Measurements from ENCODE around the gene PCNX3.
A peak's percentile ranks its signal among the peaks of the same experiment; 100 is the strongest.

PCNX3 gene

GRCh38 chr11:65576232-65576866, 39.2 kb upstream of the PCNX3 start:
- H4K8ac ChIP-seq (ENCODE audit: low read depth, low read length): no peak overlapping the region
- H2BK15ac ChIP-seq (replicated peaks; ENCODE audit: low read depth): no peak overlapping the region
- H3K4ac ChIP-seq (ENCODE audit: low read depth, low read length): no peak overlapping the region
- no peak overlapping the region for H3K4me3 ChIP-seq (ENCODE audit: low read length)
- no peak overlapping the region for H2BK120ac ChIP-seq (ENCODE audit: low read depth, low read length)
- H3K18ac ChIP-seq (ENCODE audit: low read length): peak overlapping the region; percentile 35
- no peak for DNase-seq
- peaks cover 5% of the 10 kb centered on the region for H3K4me1 ChIP-seq (ENCODE audit: control insufficient read depth, low read depth, low read length)
- H3K79me1 ChIP-seq (ENCODE audit: low read length): peaks cover under 1% of the 10 kb centered on the region
- H3K27me3 ChIP-seq (ENCODE audit: insufficient read depth, low read length, poor library complexity): no peaks in the 10 kb centered on the region
- WGBS (ENCODE audit: extremely low coverage, insufficient coverage, low lambda C conversion rate): no CpG with 5 or more reads among the region's 26 CpGs
- H3K4me2 ChIP-seq (ENCODE audit: low read length): no peak overlapping the region
- H3K9ac ChIP-seq (ENCODE audit: low read length): peak overlapping the region; percentile 72
- no peak overlapping the region for H2BK5ac ChIP-seq (ENCODE audit: low read length)
- H3K36me3 ChIP-seq (ENCODE audit: control insufficient read depth, insufficient read depth, low read length): no peaks in the 10 kb centered on the region
- H2AK5ac ChIP-seq (ENCODE audit: low read length): no peak overlapping the region
- peak overlapping the region; percentile 79 for H3K56ac ChIP-seq (ENCODE audit: low read length)
- H3K23ac ChIP-seq (ENCODE audit: low read length): no peak overlapping the region
- H3K27ac ChIP-seq (ENCODE audit: low read depth, low read length): no peak overlapping the region
- H3K79me2 ChIP-seq (ENCODE audit: control insufficient read depth, insufficient read depth, low read length): peaks cover under 1% of the 10 kb centered on the region
- H4K5ac ChIP-seq (ENCODE audit: low read length): no peak overlapping the region

- Histone ChIP-seq H2BK120ac (ENCODE audit: low read depth, low read length) (no peak overlapping the region), H4K8ac (ENCODE audit: low read depth, low read length) (no peak overlapping the region), H3K9ac (ENCODE audit: low read length) (no peak overlapping the region), H3K36me3 (ENCODE audit: control insufficient read depth, insufficient read depth, low read length) (no peaks in the 10 kb centered on the region), H3K79me1 (ENCODE audit: low read length) (no peaks in the 10 kb centered on the region), H3K27me3 (ENCODE audit: insufficient read depth, low read length, poor library complexity) (no peaks in the 10 kb centered on the region), H2BK5ac (ENCODE audit: low read length) (no peak overlapping the region), H3K18ac (ENCODE audit: low read length) (no peak overlapping the region), H3K79me2 (ENCODE audit: control insufficient read depth, insufficient read depth, low read length) (no peaks in the 10 kb centered on the region), H2AK5ac (ENCODE audit: low read length) (no peak overlapping the region), H3K4me1 (ENCODE audit: control insufficient read depth, low read depth, low read length) (peaks cover 2% of the 10 kb centered on the region), H4K5ac (ENCODE audit: low read length) (no peak overlapping the region), H3K23ac (ENCODE audit: low read length) (no peak overlapping the region), H3K4me2 (ENCODE audit: low read length) (no peak overlapping the region), H3K56ac (ENCODE audit: low read length) (no peak overlapping the region), H3K4me3 (ENCODE audit: low read length) (no peak overlapping the region), H2BK15ac (replicated peaks; ENCODE audit: low read depth) (no peak overlapping the region), H3K27ac (ENCODE audit: low read depth, low read length) (no peak overlapping the region), H3K4ac (ENCODE audit: low read depth, low read length) (no peak overlapping the region)
- WGBS (ENCODE audit: extremely low coverage, insufficient coverage, low lambda C conversion rate): no CpG with 5 or more reads among the region's 18 CpGs
- DNase-seq: no peak
Observed at GRCh38 chr11:65576867-65577755, 38.5 kb upstream of the PCNX3 start.

- Histone ChIP-seq H3K27ac (ENCODE audit: low read depth, low read length) (no peak overlapping the region), H3K79me2 (ENCODE audit: control insufficient read depth, insufficient read depth, low read length) (no peaks in the 10 kb centered on the region), H3K56ac (ENCODE audit: low read length) (no peak overlapping the region), H3K23ac (ENCODE audit: low read length) (no peak overlapping the region), H3K4me1 (ENCODE audit: control insufficient read depth, low read depth, low read length) (peaks cover 2% of the 10 kb centered on the region), H2BK5ac (ENCODE audit: low read length) (no peak overlapping the region), H3K4ac (ENCODE audit: low read depth, low read length) (no peak overlapping the region), H3K36me3 (ENCODE audit: control insufficient read depth, insufficient read depth, low read length) (no peaks in the 10 kb centered on the region), H3K79me1 (ENCODE audit: low read length) (no peaks in the 10 kb centered on the region), H3K9ac (ENCODE audit: low read length) (no peak overlapping the region), H4K5ac (ENCODE audit: low read length) (no peak overlapping the region), H2BK15ac (replicated peaks; ENCODE audit: low read depth) (no peak overlapping the region), H4K8ac (ENCODE audit: low read depth, low read length) (no peak overlapping the region), H3K27me3 (ENCODE audit: insufficient read depth, low read length, poor library complexity) (no peaks in the 10 kb centered on the region), H2BK120ac (ENCODE audit: low read depth, low read length) (no peak overlapping the region), H3K4me2 (ENCODE audit: low read length) (no peak overlapping the region), H3K4me3 (ENCODE audit: low read length) (no peak overlapping the region), H2AK5ac (ENCODE audit: low read length) (no peak overlapping the region), H3K18ac (ENCODE audit: low read length) (no peak overlapping the region)
- no peak for DNase-seq
- WGBS (ENCODE audit: extremely low coverage, insufficient coverage, low lambda C conversion rate): no CpG with 5 or more reads among the region's 8 CpGs
Observed at GRCh38 chr11:65577756-65578109, 37.8 kb upstream of the PCNX3 start.

- Histone ChIP-seq H2BK5ac (ENCODE audit: low read length) (no peak overlapping the region), H3K79me1 (ENCODE audit: low read length) (no peaks in the 10 kb centered on the region)
Observed at GRCh38 chr11:65578134-65578533, 37.4 kb upstream of the PCNX3 start.

GRCh38 chr11:65578667-65579066, 36.9 kb upstream of the PCNX3 start:
- no peak for DNase-seq
- H3K23ac ChIP-seq (ENCODE audit: low read length): no peak overlapping the region
- H3K4me2 ChIP-seq (ENCODE audit: low read length): no peak overlapping the region
- H3K4me1 ChIP-seq (ENCODE audit: control insufficient read depth, low read depth, low read length): peaks cover 2% of the 10 kb centered on the region
- H2BK120ac ChIP-seq (ENCODE audit: low read depth, low read length): no peak overlapping the region
- no peak overlapping the region for H3K56ac ChIP-seq (ENCODE audit: low read length)
- H3K27me3 ChIP-seq (ENCODE audit: insufficient read depth, low read length, poor library complexity): no peaks in the 10 kb centered on the region
- no peak overlapping the region for H3K9ac ChIP-seq (ENCODE audit: low read length)
- H2BK5ac ChIP-seq (ENCODE audit: low read length): no peak overlapping the region
- H3K27ac ChIP-seq (ENCODE audit: low read depth, low read length): no peak overlapping the region
- H4K5ac ChIP-seq (ENCODE audit: low read length): no peak overlapping the region
- no peak overlapping the region for H2BK15ac ChIP-seq (replicated peaks; ENCODE audit: low read depth)
- WGBS (ENCODE audit: extremely low coverage, insufficient coverage, low lambda C conversion rate): no CpG with 5 or more reads among the region's 3 CpGs
- H3K4me3 ChIP-seq (ENCODE audit: low read length): no peak overlapping the region
- H3K36me3 ChIP-seq (ENCODE audit: control insufficient read depth, insufficient read depth, low read length): no peaks in the 10 kb centered on the region
- no peak overlapping the region for H2AK5ac ChIP-seq (ENCODE audit: low read length)
- no peak overlapping the region for H3K4ac ChIP-seq (ENCODE audit: low read depth, low read length)
- H3K79me1 ChIP-seq (ENCODE audit: low read length): no peaks in the 10 kb centered on the region
- no peaks in the 10 kb centered on the region for H3K79me2 ChIP-seq (ENCODE audit: control insufficient read depth, insufficient read depth, low read length)
- no peak overlapping the region for H4K8ac ChIP-seq (ENCODE audit: low read depth, low read length)
- no peak overlapping the region for H3K18ac ChIP-seq (ENCODE audit: low read length)

More at GRCh38 chr11:65578134-65578533, 37.4 kb upstream of the PCNX3 start:
- Histone ChIP-seq H2BK120ac (ENCODE audit: low read depth, low read length) (no peak overlapping the region), H3K4me1 (ENCODE audit: control insufficient read depth, low read depth, low read length) (peaks cover 2% of the 10 kb centered on the region), H3K4ac (ENCODE audit: low read depth, low read length) (no peak overlapping the region), H3K27me3 (ENCODE audit: insufficient read depth, low read length, poor library complexity) (no peaks in the 10 kb centered on the region), H3K9ac (ENCODE audit: low read length) (no peak overlapping the region), H2AK5ac (ENCODE audit: low read length) (no peak overlapping the region), H3K4me3 (ENCODE audit: low read length) (no peak overlapping the region), H3K79me2 (ENCODE audit: control insufficient read depth, insufficient read depth, low read length) (no peaks in the 10 kb centered on the region), H3K4me2 (ENCODE audit: low read length) (no peak overlapping the region), H3K18ac (ENCODE audit: low read length) (no peak overlapping the region), H3K56ac (ENCODE audit: low read length) (no peak overlapping the region), H3K23ac (ENCODE audit: low read length) (no peak overlapping the region), H2BK15ac (replicated peaks; ENCODE audit: low read depth) (no peak overlapping the region), H4K5ac (ENCODE audit: low read length) (no peak overlapping the region), H3K27ac (ENCODE audit: low read depth, low read length) (no peak overlapping the region), H4K8ac (ENCODE audit: low read depth, low read length) (no peak overlapping the region), H3K36me3 (ENCODE audit: control insufficient read depth, insufficient read depth, low read length) (no peaks in the 10 kb centered on the region)
- DNase-seq: no peak
- WGBS (ENCODE audit: extremely low coverage, insufficient coverage, low lambda C conversion rate): no CpG with 5 or more reads among the region's 7 CpGs
